Measurements from ENCODE around the gene LHX2. TPM values are rescaled to one million over a fixed set of nuclear protein-coding genes. Genes with fewer than 3 reads are reported as not detected.

LHX2 gene
- total and polyA plus RNA-seq, 2 of the 4 experiments (the other 2 are of a cell fraction) = not detected

- Histone ChIP-seq H2AK9ac (replicated peaks; ENCODE audit: low read depth, low read length, poor library complexity) (no peak overlapping the region), H3K9ac (ENCODE audit: low read depth, low read length) (no peak overlapping the region), H3K4ac (ENCODE audit: low read depth, low read length) (no peak overlapping the region), H3K9me3 (ENCODE audit: control insufficient read depth, insufficient read depth, low read length) (no peaks in the 10 kb centered on the region), H3K14ac (replicated peaks; ENCODE audit: low read depth, low read length) (no peak overlapping the region), H3K36me3 (ENCODE audit: control insufficient read depth, insufficient read depth, low read length) (no peaks in the 10 kb centered on the region), H4K20me1 (ENCODE audit: insufficient read depth, low read length) (no peaks in the 10 kb centered on the region), H4K8ac (ENCODE audit: low read depth in 2 of 2, low read length in 2 of 2) (no peak overlapping the region), H2BK120ac (ENCODE audit: low read depth, low read length) (no peak overlapping the region), H4K5ac (ENCODE audit: low read depth, low read length) (no peak overlapping the region), H3K4me3 (ENCODE audit: insufficient read depth, low read depth, low read length) (no peak overlapping the region), H2BK15ac (ENCODE audit: low read depth, low read length) (no peak overlapping the region), H3K23ac (ENCODE audit: low read depth, low read length) (no peak overlapping the region), H3K4me2 (ENCODE audit: low read depth, low read length) (no peak overlapping the region), H3K27me3 (ENCODE audit: control insufficient read depth, insufficient read depth, low read length) (peaks cover 82% of the 10 kb centered on the region), H3K79me1 (ENCODE audit: low read depth in 1 of 2, low read length in 2 of 2) (no peaks in the 10 kb centered on the region), H2AK5ac (ENCODE audit: low read depth, low read length) (no peak overlapping the region), H2BK20ac (ENCODE audit: low read depth, low read length) (no peak overlapping the region), H3K9me1 (ENCODE audit: insufficient read depth, low read length) (no peaks in the 10 kb centered on the region), H3K56ac (ENCODE audit: extremely low read depth, insufficient read depth, low read length) (no peak overlapping the region), H3K4me1 (ENCODE audit: control insufficient read depth, insufficient read depth, low read length) (no peaks in the 10 kb centered on the region), H2AFZ (replicated peaks; ENCODE audit: low read length, poor library complexity) (no peak overlapping the region), H3K27ac (ENCODE audit: insufficient read depth, low read length) (no peak overlapping the region), H2BK5ac (ENCODE audit: low read depth, low read length, poor library complexity, severe bottlenecking) (no peak overlapping the region), H3K18ac (ENCODE audit: low read depth, low read length) (no peak overlapping the region), H4K91ac (ENCODE audit: insufficient read depth, low read depth, low read length) (no peak overlapping the region)
- POLR2A ChIA-PET (ENCODE audit: unreplicated experiment) = no interaction called here
- dilution Hi-C loops (cut with HindIII; ENCODE audit: low sequenced_read_pairs, unreplicated experiment) (no loop called here), intact Hi-C loops (cut with micrococcal nuclease) (no loop called here), in situ Hi-C loops (cut with MboI; ENCODE audit: low sequenced_read_pairs) (loop anchor here (5.0 to 10.0 kb wide), 2 partner anchors 489 to 637 kb away; no protein-coding TSS in a partner anchor)
- 47% methylated on average over 2 of the region's 3 CpGs; no CpG with 5 or more reads in 1 of the 2 experiments for WGBS, 2 experiments (ENCODE audit: extremely low coverage in 2 of 2, insufficient read length in 1 of 2)
- CTCF ChIA-PET = no interaction called here
- DNase-seq = no peak
- no TSS peak for BruUV-seq (replicated peaks)
- no peak for TF ChIP-seq RCOR1 (IDR thresholded peaks at IDR 0.05; ENCODE audit: insufficient replicate concordance, low read length)
- TF ChIP-seq POLR2A (IDR thresholded peaks at IDR 0.05; ENCODE audit: low read depth, low read length) = no peak
- TF ChIP-seq, protein P1, sequence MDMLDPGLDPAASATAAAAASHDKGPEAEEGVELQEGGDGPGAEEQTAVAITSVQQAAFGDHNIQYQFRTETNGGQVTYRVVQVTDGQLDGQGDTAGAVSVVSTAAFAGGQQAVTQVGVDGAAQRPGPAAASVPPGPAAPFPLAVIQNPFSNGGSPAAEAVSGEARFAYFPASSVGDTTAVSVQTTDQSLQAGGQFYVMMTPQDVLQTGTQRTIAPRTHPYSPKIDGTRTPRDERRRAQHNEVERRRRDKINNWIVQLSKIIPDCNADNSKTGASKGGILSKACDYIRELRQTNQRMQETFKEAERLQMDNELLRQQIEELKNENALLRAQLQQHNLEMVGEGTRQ (IDR thresholded peaks at IDR 0.05; ENCODE audit: low read depth, low read length) = no peak
- TF ChIP-seq SMC3 (IDR thresholded peaks at IDR 0.05; ENCODE audit: low read depth, low read length) = no peak
- TF ChIP-seq MXI1 (IDR thresholded peaks at IDR 0.05; ENCODE audit: borderline replicate concordance, low read depth, low read length) = no peak
- TF ChIP-seq ELK1 (IDR thresholded peaks at IDR 0.05; ENCODE audit: borderline replicate concordance, low read depth, low read length) = no peak
- TF ChIP-seq CHD1 (IDR thresholded peaks at IDR 0.05; ENCODE audit: low read depth, low read length) = no peak
- no peak for TF ChIP-seq NFE2L2 (IDR thresholded peaks at IDR 0.05; ENCODE audit: low read depth, low read length)
- no peak for TF ChIP-seq RAD21 (IDR thresholded peaks at IDR 0.05; ENCODE audit: low read length)
- ATAC-seq (ENCODE audit: low read depth) = no peak
Observed at GRCh38 chr9:124033967-124034366, 22.4 kb downstream of the LHX2 start.
